Ovary (tissue), 3 donors: Measurements from ENCODE around the gene SEMA5B.

Experiments
- CTCF ChIP-seq, 3 donors: fragments of 450-650 bp in 2 of 3; fragments of 200-600 bp in 1 of 3; IDR thresholded peaks; one replicate each; pipeline versions ENCODE4 v1.5.1 to v1.8.0; 2016 to 2022; ENCODE audit warnings: antibody characterized with exemption in 3 of 3, mild to moderate bottlenecking in 1 of 3
- POLR2A ChIP-seq: fragments of 450-650 bp; IDR thresholded peaks from one replicate; pipeline ENCODE4 v1.6.1; 2017; ENCODE audit warnings: antibody characterized with exemption, mild to moderate bottlenecking, moderate library complexity
- donor health status: DM: no; HTN: no; CAD: no.

GRCh38 chr3:123038751-123039150, 11.2 kb upstream of the SEMA5B start:
- TF ChIP-seq CTCF (IDR thresholded peaks at IDR 0.05): no peak
- no peak for TF ChIP-seq POLR2A
